H9 (cell line): Measurements from ENCODE around the gene ZNF609. TPM values are rescaled to one million over a fixed set of nuclear protein-coding genes. Genes with fewer than 3 reads are reported as not detected.

Source experiments
- DNase-seq: peaks from one replicate; pipeline ENCODE4 v3.0.0-alpha.2; 2017
- H2AFZ ChIP-seq: one replicate; pipeline ENCODE4 v1.6.1; 2013; ENCODE audit warnings: mild to moderate bottlenecking, low read length, control low read depth, moderate library complexity
- H2AK5ac ChIP-seq: 2 replicates; pipeline ENCODE4 v1.6.1; 2013; ENCODE audit warnings: low read length, control low read depth, mixed read lengths; ENCODE audit not compliant: insufficient read length
- H2BK120ac ChIP-seq: one replicate; pipeline ENCODE4 v1.6.1; 2013; ENCODE audit warnings: low read depth, mild to moderate bottlenecking, low read length, control low read depth, inconsistent platforms; ENCODE audit not compliant: poor library complexity, severe bottlenecking
- H2BK12ac ChIP-seq: 2 replicates; pipeline ENCODE4 v1.6.1; 2013; ENCODE audit warnings: low read length, control low read depth, mixed read lengths, low read depth; ENCODE audit not compliant: insufficient read length
- H2BK15ac ChIP-seq: 2 replicates; pipeline ENCODE4 v1.6.1; 2013; ENCODE audit warnings: low read depth, low read length, control low read depth
- H2BK20ac ChIP-seq: one replicate; pipeline ENCODE4 v1.6.1; 2013; ENCODE audit warnings: low read depth, mild to moderate bottlenecking, low read length, control low read depth, inconsistent platforms; ENCODE audit not compliant: poor library complexity, severe bottlenecking
- H2BK5ac ChIP-seq: 2 replicates; pipeline ENCODE4 v1.6.1; 2013; ENCODE audit warnings: low read length, control low read depth, mixed read lengths; ENCODE audit not compliant: insufficient read length
- H3K14ac ChIP-seq: 2 replicates; pipeline ENCODE4 v1.6.1; 2013; ENCODE audit warnings: low read length, control low read depth; ENCODE audit not compliant: insufficient read depth
- H3K18ac ChIP-seq: 2 replicates; pipeline ENCODE4 v1.6.1; 2013; ENCODE audit warnings: low read depth, mild to moderate bottlenecking, mixed read lengths, low read length, control low read depth; ENCODE audit not compliant: insufficient read length
- H3K23ac ChIP-seq: 2 replicates; pipeline ENCODE4 v1.6.1; 2013; ENCODE audit warnings: low read length, control low read depth, mixed read lengths, low read depth; ENCODE audit not compliant: insufficient read length
- H3K23me2 ChIP-seq: 2 replicates; pipeline ENCODE4 v1.6.1; 2013; ENCODE audit warnings: low read depth, mild to moderate bottlenecking, mixed read lengths, low read length, control low read depth; ENCODE audit not compliant: insufficient read length, poor library complexity, severe bottlenecking
- H3K27ac ChIP-seq: 2 replicates; pipeline ENCODE4 v1.5.1; 2013; ENCODE audit warnings: low read length, control low read depth, mixed read lengths, low read depth; ENCODE audit not compliant: insufficient read length
- H3K27me3 ChIP-seq: 2 replicates; pipeline ENCODE4 v1.6.1; 2013; ENCODE audit warnings: low read length, control low read depth, inconsistent platforms; ENCODE audit not compliant: insufficient read depth
- H3K4ac ChIP-seq: 2 replicates; pipeline ENCODE4 v1.6.1; 2013; ENCODE audit warnings: low read depth, mild to moderate bottlenecking, control low read depth, inconsistent platforms, low read length, moderate library complexity
- H3K4me1 ChIP-seq: 2 replicates; pipeline ENCODE4 v1.6.1; 2013; ENCODE audit warnings: low read length, control low read depth, inconsistent platforms; ENCODE audit not compliant: insufficient read depth
- H3K4me2 ChIP-seq: 2 replicates; pipeline ENCODE4 v1.6.1; 2013; ENCODE audit warnings: low read length, control low read depth, mixed read lengths; ENCODE audit not compliant: insufficient read length, insufficient read depth
- H3K56ac ChIP-seq: 2 replicates; pipeline ENCODE4 v1.6.1; 2013; ENCODE audit warnings: low read depth, mild to moderate bottlenecking, mixed read lengths, low read length, control low read depth; ENCODE audit not compliant: insufficient read length
- H3K79me1 ChIP-seq: 2 replicates; pipeline ENCODE4 v1.6.1; 2013; ENCODE audit warnings: low read depth, mild to moderate bottlenecking, moderate library complexity, low read length, control low read depth, inconsistent platforms; ENCODE audit not compliant: insufficient read depth, poor library complexity, severe bottlenecking
- H3K79me2 ChIP-seq: 2 replicates; pipeline ENCODE4 v1.6.1; 2013; ENCODE audit warnings: low read length, control low read depth, inconsistent platforms; ENCODE audit not compliant: insufficient read depth
- H3K9ac ChIP-seq: 2 replicates; pipeline ENCODE4 v1.6.1; 2013; ENCODE audit warnings: low read length, control low read depth, mixed read lengths; ENCODE audit not compliant: insufficient read length; ENCODE audit errors: extremely low read depth
- H3K9me3 ChIP-seq: one replicate; pipeline ENCODE4 v1.6.1; 2013; ENCODE audit warnings: low read depth, low read length, inconsistent platforms; ENCODE audit not compliant: control insufficient read depth
- H3T11ph ChIP-seq: one replicate; pipeline ENCODE4 v1.6.1; 2013; ENCODE audit warnings: mild to moderate bottlenecking, low read length, control low read depth, inconsistent platforms
- H4K20me1 ChIP-seq: one replicate; pipeline ENCODE4 v1.6.1; 2013; ENCODE audit not compliant: control insufficient read depth, insufficient read length, insufficient read depth
- H4K5ac ChIP-seq: 2 replicates; pipeline ENCODE4 v1.6.1; 2013; ENCODE audit warnings: low read depth, mild to moderate bottlenecking, mixed read lengths, low read length, control low read depth; ENCODE audit not compliant: insufficient read length
- H4K8ac ChIP-seq: replicated peaks from 2 replicates; pipeline ENCODE4 v1.6.1; 2013; ENCODE audit warnings: low read length, control low read depth, mixed read lengths, low read depth; ENCODE audit not compliant: insufficient read length
- H4K91ac ChIP-seq: 2 replicates; pipeline ENCODE4 v1.6.1; 2013; ENCODE audit warnings: low read depth, mild to moderate bottlenecking, moderate library complexity, mixed read lengths, low read length, control low read depth; ENCODE audit not compliant: insufficient read length
- H3K27ac Mint-ChIP-seq, 3 experiments: 2 replicates in 2 of 3; 3 replicates in 1 of 3; pipeline ENCODE4 v1.8.0; 2020 to 2021; ENCODE audit warnings: mixed read lengths in 3 of 3, mild to moderate bottlenecking in 1 of 3, moderate library complexity in 1 of 3
- H3K27me3 Mint-ChIP-seq: 2 replicates; pipeline ENCODE4 v1.8.0; 2021; ENCODE audit warnings: low read depth, mild to moderate bottlenecking, moderate library complexity, mixed read lengths
- H3K36me3 Mint-ChIP-seq, 3 experiments: 2 replicates in 2 of 3; 3 replicates in 1 of 3; pipeline ENCODE4 v1.8.0; 2020 to 2021; ENCODE audit warnings: low read depth in 3 of 3, mixed read lengths in 3 of 3; ENCODE audit not compliant: insufficient read depth in 1 of 3
- H3K4me1 Mint-ChIP-seq, 2 experiments: 2 replicates each; pipeline ENCODE4 v1.8.0; 2020; ENCODE audit warnings: mixed read lengths in 2 of 2
- H3K4me3 Mint-ChIP-seq, 2 experiments: 2 replicates in 1 of 2; 3 replicates in 1 of 2; pipeline ENCODE4 v1.8.0; 2020 to 2021; ENCODE audit warnings: mild to moderate bottlenecking in 2 of 2, mixed read lengths in 2 of 2, moderate library complexity in 1 of 2
- H3K9me3 Mint-ChIP-seq, 2 experiments: 2 replicates in 1 of 2; 3 replicates in 1 of 2; pipeline ENCODE4 v1.8.0; 2020; ENCODE audit warnings: mild to moderate bottlenecking in 2 of 2, mixed read lengths in 2 of 2, moderate library complexity in 1 of 2
- WGBS: extraction: QIAGEN DNeasy Blood & Tissue Kit; methylation state at CpG from one replicate; pipeline ENCODE4 v1.1.7; 2013; ENCODE audit warnings: missing lambda C conversion rate, low lambda C conversion rate, mixed read lengths; ENCODE audit not compliant: insufficient read length; ENCODE audit errors: extremely low coverage; 5-methylcytosine and 5-hydroxymethylcytosine counted together
- total RNA-seq: library from RNA; stranded (reverse); gene quantifications from 2 replicates; pipeline ENCODE4 v1.2.1, GENCODE V29; 2021
- TF ChIP-seq, protein P1 (sequence below): fragments of 200-600 bp; sonication (generic); conservative IDR thresholded peaks from 3 replicates; pipeline ENCODE4 v1.8.0; 2021; ENCODE audit warnings: antibody characterized with exemption, mild to moderate bottlenecking

The ZNF609 gene
- total RNA-seq, 1 experiment from 2014 or later = 45.3 TPM

- Histone ChIP-seq H2BK5ac (no peak overlapping the region), H4K5ac (no peak overlapping the region), H3K4me2 (no peak overlapping the region), H2AK5ac (no peak overlapping the region), H2BK20ac (no peak overlapping the region), H3K4me1 (no peaks in the 10 kb centered on the region; the same call in 1 of the 2 replicates), H4K20me1 (no peaks in the 10 kb centered on the region), H2BK12ac (no peak overlapping the region), H3K4ac (no peak overlapping the region), H3K79me2 (peaks cover 6% of the 10 kb centered on the region; the same call in 1 of the 2 replicates), H3T11ph (no peak overlapping the region), H3K79me1 (peaks cover 9% of the 10 kb centered on the region), H3K9me3 (no peaks in the 10 kb centered on the region), H3K9ac (no peak overlapping the region), H3K56ac (no peak overlapping the region), H3K23me2 (no peaks in the 10 kb centered on the region), H3K23ac (no peak overlapping the region), H3K27ac (no peak overlapping the region), H4K91ac (no peak overlapping the region), H3K27me3 (no peaks in the 10 kb centered on the region), H3K18ac (no peak overlapping the region), H4K8ac (no peak overlapping the region), H2BK15ac (no peak overlapping the region), H2AFZ (no peak overlapping the region), H3K14ac (no peak overlapping the region), H2BK120ac (no peak overlapping the region)
- Mint-ChIP-seq H3K27me3 (no peaks in the 10 kb centered on the region), H3K4me3 (no peak overlapping the region), H3K4me1 (peaks cover 35% of the 10 kb centered on the region in 2 experiments), H3K9me3 (no peaks in the 10 kb centered on the region), H3K27ac (no peak overlapping the region), H3K36me3 (peaks cover 5 to 18% (median 7%) of the 10 kb centered on the region in 3 experiments; a peak in 5 of 7 replicates)
- TF ChIP-seq, protein P1, sequence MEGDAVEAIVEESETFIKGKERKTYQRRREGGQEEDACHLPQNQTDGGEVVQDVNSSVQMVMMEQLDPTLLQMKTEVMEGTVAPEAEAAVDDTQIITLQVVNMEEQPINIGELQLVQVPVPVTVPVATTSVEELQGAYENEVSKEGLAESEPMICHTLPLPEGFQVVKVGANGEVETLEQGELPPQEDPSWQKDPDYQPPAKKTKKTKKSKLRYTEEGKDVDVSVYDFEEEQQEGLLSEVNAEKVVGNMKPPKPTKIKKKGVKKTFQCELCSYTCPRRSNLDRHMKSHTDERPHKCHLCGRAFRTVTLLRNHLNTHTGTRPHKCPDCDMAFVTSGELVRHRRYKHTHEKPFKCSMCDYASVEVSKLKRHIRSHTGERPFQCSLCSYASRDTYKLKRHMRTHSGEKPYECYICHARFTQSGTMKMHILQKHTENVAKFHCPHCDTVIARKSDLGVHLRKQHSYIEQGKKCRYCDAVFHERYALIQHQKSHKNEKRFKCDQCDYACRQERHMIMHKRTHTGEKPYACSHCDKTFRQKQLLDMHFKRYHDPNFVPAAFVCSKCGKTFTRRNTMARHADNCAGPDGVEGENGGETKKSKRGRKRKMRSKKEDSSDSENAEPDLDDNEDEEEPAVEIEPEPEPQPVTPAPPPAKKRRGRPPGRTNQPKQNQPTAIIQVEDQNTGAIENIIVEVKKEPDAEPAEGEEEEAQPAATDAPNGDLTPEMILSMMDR = no peak
- WGBS = no CpG with 5 or more reads among the region's 3 CpGs
- no peak for DNase-seq
These were observed 160.7 kb downstream of the ZNF609 start for GRCh38 chr15:64621056-64621455.
